NOMO-1 treated with dmso at 0.1 percent for 144 hours (cell line): ENCODE data around the gene SPTB.
"Not testable (repeated sequence)": the region's sequence is repeated elsewhere in the genome, so short reads cannot be mapped to it uniquely, and the experiment has no call there.

Experiments used
- DNase-seq: peaks from one replicate; lab custom pipeline; 2025; ENCODE audit not compliant: unreplicated experiment; lab: John Stamatoyannopoulos, UW

Gene SPTB

GRCh38 chr14:64824471-64824870 lies 55.2 kb downstream of the SPTB start:
- no peak for DNase-seq

GRCh38 chr14:64823305-64823861 lies 56.3 kb downstream of the SPTB start:
- DNase-seq: peak; percentile 58

GRCh38 chr14:64821651-64822050 lies 58.1 kb downstream of the SPTB start:
- no peak for DNase-seq

- DNase-seq: no peak
Observed at GRCh38 chr14:64818151-64818550, 61.6 kb downstream of the SPTB start.

- DNase-seq: no peak
Observed at GRCh38 chr14:64817631-64818030, 62.1 kb downstream of the SPTB start.

- no peak for DNase-seq
Observed at GRCh38 chr14:64816221-64816783, 63.4 kb downstream of the SPTB start.

GRCh38 chr14:64815257-64815656 lies 64.5 kb downstream of the SPTB start:
- DNase-seq: no peak

GRCh38 chr14:64812412-64812811 lies 67.3 kb downstream of the SPTB start:
- no peak for DNase-seq

- DNase-seq: no peak
Observed at GRCh38 chr14:64811676-64812075, 68.0 kb downstream of the SPTB start.

- no peak for DNase-seq
Observed at GRCh38 chr14:64808449-64808848, 71.3 kb downstream of the SPTB start.

GRCh38 chr14:64807551-64807950 lies 72.2 kb downstream of the SPTB start:
- no peak for DNase-seq

- DNase-seq: no peak
Observed at GRCh38 chr14:64806862-64807495, 72.7 kb downstream of the SPTB start.

- DNase-seq: no peak
Observed at GRCh38 chr14:64806202-64806861, 73.4 kb downstream of the SPTB start.

- not testable (repeated sequence) for DNase-seq
Observed at GRCh38 chr14:64805646-64806045, 74.1 kb downstream of the SPTB start.

- no peak for DNase-seq
Observed at GRCh38 chr14:64804754-64805260, 74.9 kb downstream of the SPTB start.

GRCh38 chr14:64801800-64802199 lies 77.9 kb downstream of the SPTB start:
- DNase-seq: no peak

GRCh38 chr14:64801046-64801445 lies 78.7 kb downstream of the SPTB start:
- DNase-seq: no peak

GRCh38 chr14:64800000-64800399 lies 79.7 kb downstream of the SPTB start:
- DNase-seq: no peak

- DNase-seq: no peak
Observed at GRCh38 chr14:64799555-64799954, 80.2 kb downstream of the SPTB start.

- no peak for DNase-seq
Observed at GRCh38 chr14:64796369-64796768, 83.3 kb downstream of the SPTB start.

- no peak for DNase-seq
Observed at GRCh38 chr14:64795921-64796320, 83.8 kb downstream of the SPTB start.

GRCh38 chr14:64795211-64795610 lies 84.5 kb downstream of the SPTB start:
- no peak for DNase-seq
